Ishikawa (cell line): Measurements from ENCODE around the gene IL17RE.

Experiments used
- CEBPB ChIP-seq: IDR thresholded peaks from 2 replicates; pipeline ENCODE4 v1.6.1; 2012
- CREB1 ChIP-seq: IDR thresholded peaks from 2 replicates; pipeline ENCODE4 v1.6.1; 2012; ENCODE audit warnings: low read depth
- EGR1 ChIP-seq: IDR thresholded peaks from 2 replicates; pipeline ENCODE4 v1.6.1; 2012
- EP300 ChIP-seq: IDR thresholded peaks from 2 replicates; pipeline ENCODE4 v1.6.1; 2012; ENCODE audit warnings: borderline replicate concordance
- FOXM1 ChIP-seq: IDR thresholded peaks from 2 replicates; pipeline ENCODE4 v1.6.1; 2012; ENCODE audit warnings: low read depth, borderline replicate concordance
- MAX ChIP-seq: IDR thresholded peaks from 2 replicates; pipeline ENCODE4 v1.6.1; 2012
- NFIC ChIP-seq: IDR thresholded peaks from 2 replicates; pipeline ENCODE4 v1.6.1; 2012
- RAD21 ChIP-seq: IDR thresholded peaks from 2 replicates; pipeline ENCODE4 v1.6.1; 2012; ENCODE audit warnings: low read depth
- TAF1 ChIP-seq: IDR thresholded peaks from 2 replicates; pipeline ENCODE4 v1.6.1; 2012; ENCODE audit warnings: low read depth, mild to moderate bottlenecking
- TCF12 ChIP-seq: IDR thresholded peaks from 2 replicates; pipeline ENCODE4 v1.6.1; 2012; ENCODE audit warnings: low read depth
- TEAD4 ChIP-seq: IDR thresholded peaks from 2 replicates; pipeline ENCODE4 v1.6.1; 2012
- YY1 ChIP-seq: IDR thresholded peaks from 2 replicates; pipeline ENCODE4 v1.6.1; 2012; ENCODE audit warnings: low read depth
- ZBTB7A ChIP-seq: IDR thresholded peaks from 2 replicates; pipeline ENCODE4 v1.6.1; 2012; ENCODE audit warnings: low read depth
- TF ChIP-seq, protein P1 (sequence below): IDR thresholded peaks from 2 replicates; pipeline ENCODE4 v1.6.1; 2012

- TF ChIP-seq EP300 (no peak), TAF1 (no peak), MAX (no peak), CEBPB (no peak), EGR1 (no peak), RAD21 (no peak), TCF12 (no peak), FOXM1 (no peak), YY1 (no peak), NFIC (no peak), CREB1 (no peak), ZBTB7A (no peak), TEAD4 (no peak)
- TF ChIP-seq, protein P1, sequence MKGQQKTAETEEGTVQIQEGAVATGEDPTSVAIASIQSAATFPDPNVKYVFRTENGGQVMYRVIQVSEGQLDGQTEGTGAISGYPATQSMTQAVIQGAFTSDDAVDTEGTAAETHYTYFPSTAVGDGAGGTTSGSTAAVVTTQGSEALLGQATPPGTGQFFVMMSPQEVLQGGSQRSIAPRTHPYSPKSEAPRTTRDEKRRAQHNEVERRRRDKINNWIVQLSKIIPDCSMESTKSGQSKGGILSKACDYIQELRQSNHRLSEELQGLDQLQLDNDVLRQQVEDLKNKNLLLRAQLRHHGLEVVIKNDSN = no peak
Measured at GRCh38 chr3:9942164-9942563, 39.5 kb downstream of the IL17RE start.
